GM18909 (cell line): Measurements from ENCODE around the gene S100A7.
"Not testable (repeated sequence)": the region's sequence is repeated elsewhere in the genome, so short reads cannot be mapped to it uniquely, and the experiment has no call there.

Experiments
- ATAC-seq: cut with Tn5 transposase; IDR thresholded peaks from one replicate; pipeline ENCODE4 v1.9.1; 2021; ENCODE audit warnings: mild to moderate bottlenecking; ENCODE audit not compliant: unreplicated experiment, poor library complexity

The S100A7 gene

DNA sequence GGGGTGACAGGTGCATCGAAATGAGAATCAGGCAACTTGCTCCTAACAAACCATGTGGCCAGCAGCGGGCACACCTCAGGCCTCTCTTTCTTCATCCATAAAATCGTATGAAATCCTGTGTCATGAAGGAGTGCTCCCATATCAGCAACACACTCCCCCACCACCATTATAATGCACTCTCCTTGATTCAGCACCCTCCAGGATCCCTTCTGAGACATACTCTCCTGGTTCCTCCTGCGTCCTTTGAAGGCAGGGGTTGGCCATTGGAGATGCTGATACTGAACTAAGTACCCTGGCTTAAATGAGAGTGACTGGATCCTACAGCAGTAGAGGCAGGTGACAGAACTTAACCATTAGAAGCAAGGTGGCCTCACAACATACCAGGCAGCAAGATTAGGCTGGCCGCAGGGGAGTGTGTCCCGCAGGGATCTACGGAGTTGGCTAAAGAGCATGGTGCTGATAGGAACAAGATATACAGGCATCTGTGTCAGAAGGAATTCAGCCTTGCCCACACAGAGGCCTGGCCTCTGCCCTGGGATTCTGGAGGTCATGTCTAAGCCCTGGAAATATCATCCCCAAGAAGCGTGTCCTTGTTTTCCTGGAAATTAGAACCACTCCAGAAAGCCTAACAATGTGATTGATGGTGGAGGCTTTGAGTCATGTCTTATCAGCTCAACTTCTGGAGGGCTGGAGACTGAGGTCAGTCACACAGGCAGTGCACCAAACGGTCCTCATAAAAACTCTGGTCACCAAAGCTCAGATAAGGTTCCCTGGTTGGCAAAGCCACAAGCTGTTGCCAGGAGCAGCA is 27.4 kb downstream of the S100A7 start:
- no peak for ATAC-seq

DNA sequence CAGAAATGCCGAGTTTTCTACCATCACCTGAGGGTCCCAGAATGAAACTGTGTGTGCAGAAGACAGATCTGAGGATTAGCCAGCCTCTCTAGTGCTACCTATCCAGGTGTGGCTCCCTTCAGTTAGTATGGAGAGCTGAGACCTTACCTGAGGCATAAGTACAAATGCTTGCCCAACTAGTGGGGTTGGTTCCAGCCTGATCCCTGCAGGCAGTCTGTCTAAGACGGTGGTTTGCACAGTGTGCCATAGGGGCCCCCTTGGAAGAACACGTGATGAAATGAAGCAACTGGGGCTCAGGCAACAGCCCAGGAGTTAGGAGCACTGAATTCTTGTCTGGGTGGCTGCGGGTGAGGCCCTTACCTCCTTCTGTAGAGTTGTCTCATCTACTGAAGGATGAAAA is 28.5 kb downstream of the S100A7 start:
- ATAC-seq, result no peak

- ATAC-seq, result no peak
Observed at GRCh38 chr1:153431427-153431826, 29.0 kb downstream of the S100A7 start.

DNA sequence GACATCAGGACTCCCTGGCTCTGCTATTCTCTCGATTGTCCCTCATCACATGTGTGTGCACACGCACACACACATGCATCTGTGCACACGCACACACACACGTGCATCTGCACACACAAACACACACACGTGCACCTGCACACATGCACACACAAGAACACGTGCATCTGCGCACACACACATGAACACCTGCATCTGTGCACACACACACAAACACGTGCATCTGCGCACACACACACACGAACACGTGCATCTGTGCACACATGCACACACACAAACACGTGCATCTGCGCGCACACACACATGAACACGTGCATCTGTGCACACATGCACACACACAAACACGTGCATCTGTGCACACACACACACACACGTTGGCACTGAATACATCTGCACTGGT is 29.4 kb downstream of the S100A7 start:
- ATAC-seq, result no peak

GRCh38 chr1:153430561-153430960 is 29.9 kb downstream of the S100A7 start:
- no peak for ATAC-seq

DNA sequence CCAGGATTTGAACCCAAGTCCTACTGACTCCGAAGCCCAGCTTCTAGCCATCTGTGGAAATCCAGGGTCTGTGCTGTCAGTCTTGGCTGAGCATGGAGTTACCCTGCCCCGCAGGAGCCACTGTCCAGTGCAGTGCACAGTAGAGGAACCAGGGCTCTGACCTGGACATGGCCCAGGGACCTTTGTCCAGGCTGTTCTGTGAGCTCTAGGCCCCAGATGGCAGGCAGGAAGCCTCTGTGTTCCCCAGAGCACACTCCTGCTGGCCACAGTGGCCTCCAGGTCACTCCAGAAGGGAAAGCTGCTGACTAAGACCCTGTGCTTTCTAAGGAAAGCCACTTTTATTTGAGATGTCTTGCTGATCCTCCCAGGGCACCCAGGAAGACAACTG is 30.3 kb downstream of the S100A7 start:
- ATAC-seq, result no peak

DNA sequence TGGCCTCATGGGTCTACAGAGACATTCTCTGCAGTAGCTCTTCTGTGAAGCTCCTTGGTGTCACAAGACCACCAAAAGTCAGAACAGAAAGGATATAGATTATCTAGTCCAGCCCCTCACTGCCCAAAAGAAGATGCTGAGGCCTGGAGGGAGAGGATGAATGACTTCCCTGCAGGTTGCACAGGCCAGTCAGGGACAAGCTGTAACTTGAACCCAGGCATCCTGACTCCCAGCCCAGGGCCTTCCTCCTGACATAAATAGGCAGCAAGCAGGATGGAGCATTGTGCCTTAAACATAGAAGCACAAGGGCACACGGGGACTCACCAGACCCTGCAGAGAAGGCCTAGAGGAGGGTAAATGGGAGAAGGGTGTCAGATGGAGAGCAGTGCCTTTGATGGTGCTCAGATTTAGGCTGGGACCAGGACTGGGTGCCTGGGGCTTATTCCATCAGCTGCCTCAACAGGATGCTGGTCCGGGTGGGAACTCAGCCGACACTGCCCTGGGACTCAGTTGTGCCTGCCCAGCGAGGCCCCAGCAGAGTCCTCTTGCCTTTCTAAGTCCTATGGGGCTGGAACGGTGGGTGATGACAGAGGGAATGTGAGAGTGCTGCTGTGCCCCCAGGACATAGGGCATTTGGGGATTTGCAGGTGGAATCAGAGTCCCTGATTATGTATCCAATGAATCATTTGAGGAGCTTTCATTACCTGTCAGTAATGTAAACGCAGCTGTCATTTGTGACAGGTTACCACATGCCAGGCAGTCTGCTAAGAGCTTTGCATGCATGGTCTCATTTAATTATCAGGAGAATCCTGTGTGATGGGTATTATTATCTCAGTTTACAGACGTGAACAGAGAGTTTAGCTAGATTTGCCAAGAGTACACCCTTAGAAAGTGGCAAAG is 30.9 kb downstream of the S100A7 start:
- no peak for ATAC-seq

DNA sequence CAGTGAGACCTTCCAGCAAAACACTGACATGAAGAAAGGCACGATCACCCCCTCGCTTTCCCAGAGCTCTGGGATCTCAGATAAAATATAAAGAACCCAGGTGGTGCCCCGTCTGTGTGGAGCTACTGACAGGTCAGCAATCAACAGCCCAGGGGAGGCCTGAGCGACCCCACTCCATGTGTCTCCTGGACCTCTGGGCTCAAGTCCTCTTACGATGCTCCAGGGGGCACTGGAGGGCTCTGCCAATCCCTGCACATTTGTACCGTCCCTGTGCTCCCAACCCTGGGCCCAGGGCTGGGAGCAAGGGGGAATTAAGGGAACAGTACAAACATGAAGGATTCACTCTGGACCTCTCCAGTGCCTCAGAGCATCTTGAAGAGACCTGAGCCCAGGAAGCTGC is 31.7 kb downstream of the S100A7 start:
- ATAC-seq, result no peak

GRCh38 chr1:153428073-153428638 is 32.3 kb downstream of the S100A7 start:
- no peak for ATAC-seq

- no peak for ATAC-seq
Observed at GRCh38 chr1:153426809-153427208, 33.6 kb downstream of the S100A7 start.

GRCh38 chr1:153422450-153423068 is 37.9 kb downstream of the S100A7 start:
- ATAC-seq, result no peak

DNA sequence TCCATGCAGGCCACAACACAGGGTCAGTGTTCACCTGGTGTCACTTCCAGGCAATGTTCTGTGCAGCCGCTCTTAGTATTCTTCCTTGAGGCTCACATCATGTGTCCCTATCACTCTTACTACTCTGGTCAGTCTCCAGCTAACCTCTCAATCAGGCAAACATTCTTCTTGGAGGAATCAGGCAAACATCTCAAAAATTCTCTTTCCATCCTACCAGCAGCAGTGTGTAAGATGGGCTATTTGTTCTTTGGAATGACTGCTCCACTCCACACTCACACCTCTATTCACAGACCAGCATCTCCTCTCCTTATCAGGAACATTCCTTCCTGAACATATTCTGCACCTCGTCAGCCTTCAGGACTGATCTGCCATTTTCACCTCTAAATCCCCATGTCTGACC is 40.1 kb downstream of the S100A7 start:
- ATAC-seq, result no peak

DNA sequence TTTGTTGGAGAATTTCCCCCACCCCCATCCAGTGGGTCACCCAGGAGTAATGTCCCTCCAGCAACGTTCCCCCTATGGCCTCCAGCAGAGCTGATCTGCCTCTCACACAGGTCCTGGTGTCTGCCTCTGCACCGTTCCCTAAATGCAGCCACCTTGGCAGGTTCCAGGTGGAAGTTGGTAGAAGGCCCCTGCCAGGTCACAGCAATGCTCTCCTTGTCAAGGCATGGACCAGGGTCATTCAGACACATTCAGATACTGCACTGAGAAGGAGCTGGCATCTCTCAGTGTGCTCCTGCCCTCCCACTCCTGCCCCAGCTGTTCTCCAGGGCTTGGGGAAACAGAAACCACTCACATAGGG is 41.0 kb downstream of the S100A7 start:
- ATAC-seq, result not testable (repeated sequence)

DNA sequence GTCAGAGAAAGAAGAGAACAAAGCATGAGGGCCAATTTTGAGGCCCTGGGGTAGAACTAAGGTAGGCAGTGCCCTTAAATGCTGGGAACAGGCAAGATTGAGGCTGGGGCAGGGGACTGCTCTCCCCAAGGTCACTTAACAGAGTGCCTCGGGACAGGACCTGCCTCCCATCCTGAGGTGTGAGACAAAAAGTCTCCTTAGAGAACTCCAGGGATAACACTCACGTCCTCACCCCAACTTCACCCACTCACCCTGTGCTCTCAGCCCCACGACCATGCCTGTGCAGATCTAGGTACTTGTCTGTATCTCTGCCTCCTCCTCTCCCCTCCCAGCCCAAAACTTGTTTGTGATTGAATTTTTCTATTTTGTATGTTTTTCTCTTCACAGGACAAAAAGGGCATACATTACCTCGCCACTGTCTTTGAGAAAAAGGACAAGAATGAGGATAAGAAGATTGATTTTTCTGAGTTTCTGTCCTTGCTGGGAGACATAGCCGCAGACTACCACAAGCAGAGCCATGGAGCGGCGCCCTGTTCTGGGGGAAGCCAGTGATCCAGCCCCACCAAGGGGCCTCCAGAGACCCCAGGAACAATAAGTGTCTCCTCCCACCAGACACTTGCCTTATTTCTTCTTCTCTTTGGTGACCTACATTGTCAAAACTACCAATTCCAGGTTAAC is 41.6 kb downstream of the S100A7 start:
- ATAC-seq, result not testable (repeated sequence)

DNA sequence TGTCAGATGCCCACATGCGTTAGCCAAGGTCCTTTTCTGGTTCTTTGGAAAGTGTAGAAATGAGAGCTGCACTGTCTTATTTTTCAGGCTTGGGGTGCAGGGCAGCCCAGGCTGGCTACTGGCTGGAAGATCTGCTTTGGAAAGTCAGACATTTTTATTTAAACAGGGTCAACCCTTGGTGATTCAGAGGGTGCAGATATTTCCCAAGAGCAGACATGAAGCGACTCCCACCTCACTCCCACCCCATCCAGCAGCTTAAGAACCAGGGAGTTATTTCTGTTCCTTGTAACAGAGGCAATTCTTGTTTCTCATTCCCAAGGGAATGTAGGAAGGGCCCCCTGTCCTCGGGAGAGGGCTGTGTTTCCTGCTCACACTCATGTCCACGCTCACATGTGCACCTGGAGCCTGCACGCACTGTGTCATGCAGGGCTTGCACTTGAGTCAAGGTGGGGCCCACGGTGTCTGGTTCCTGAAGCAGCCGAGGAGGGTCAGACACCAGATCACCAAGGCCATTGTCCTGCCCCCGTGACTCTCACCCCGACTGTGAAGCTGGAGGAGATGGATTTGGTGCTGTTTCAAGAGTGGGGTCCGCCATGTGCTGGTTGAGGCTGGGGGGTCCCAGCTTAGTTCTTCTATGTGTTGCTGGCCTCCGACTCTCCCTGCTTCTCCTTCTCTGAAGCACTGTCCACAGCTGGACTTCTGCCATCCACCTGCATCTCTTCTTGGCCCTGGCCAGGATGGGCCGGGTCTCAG is 43.1 kb downstream of the S100A7 start:
- ATAC-seq, result no peak

DNA sequence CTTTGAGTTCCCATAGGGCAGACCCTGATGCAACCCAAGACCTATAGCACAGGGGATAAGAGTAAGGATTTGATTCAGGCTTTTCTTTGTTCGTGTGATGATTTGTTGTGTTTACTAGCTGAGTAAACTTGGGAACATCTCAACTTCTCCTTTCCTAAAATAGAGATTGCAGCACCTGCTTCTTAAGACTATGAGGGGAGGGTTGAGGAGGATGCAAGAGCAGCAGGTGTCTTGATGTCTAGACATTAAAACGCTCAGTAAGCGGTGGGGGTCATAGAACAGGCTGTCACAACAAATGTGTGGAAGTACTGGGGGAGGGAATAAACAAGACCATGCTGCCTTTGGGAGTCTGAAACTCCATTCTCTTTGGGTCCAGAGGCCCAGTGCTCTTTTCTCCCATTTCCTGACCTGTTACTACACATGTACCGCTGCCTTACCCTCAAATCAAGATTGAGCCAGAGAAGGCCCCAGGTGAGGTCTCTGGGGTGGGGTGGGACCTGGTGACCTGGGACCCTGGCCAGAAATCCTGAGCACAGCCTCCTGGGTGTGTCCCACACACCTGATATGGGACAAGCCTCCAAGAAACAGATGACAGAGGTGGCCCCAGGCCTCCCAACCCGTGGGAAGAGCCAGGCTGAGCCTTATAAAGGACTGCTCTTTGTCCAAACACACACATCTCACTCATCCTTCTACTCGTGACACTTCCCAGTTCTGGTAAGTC is 44.4 kb downstream of the S100A7 start, which contains the start of gene S100A7A:
Gene S100A7A, plus strand, starts transcription at position 671 of the 721 bp plus-strand sequence. CDS start 1,563 bp downstream, outside the sequence.
- ATAC-seq, result no peak

DNA sequence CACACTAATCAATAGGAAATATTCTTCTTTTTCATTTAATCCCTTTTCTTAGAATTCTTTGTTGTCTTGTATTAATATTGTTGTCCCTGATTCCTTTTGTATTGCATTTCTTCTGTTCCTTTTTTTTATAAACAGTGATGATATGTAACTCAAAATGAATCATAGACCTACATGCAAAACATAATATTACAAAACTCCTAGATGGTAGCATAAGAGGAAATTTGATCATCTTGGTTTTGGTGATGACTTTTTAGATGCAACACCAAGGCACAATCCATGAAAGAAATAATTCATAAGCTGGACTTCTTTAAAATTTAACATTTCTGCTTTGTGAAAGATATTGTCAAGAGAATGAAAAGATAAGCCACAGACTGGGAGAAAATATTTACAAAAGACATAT is 46.5 kb downstream of the S100A7 start:
- not testable (repeated sequence) for ATAC-seq
